WERI-Rb-1 (cell line): ENCODE measurements around the gene TLCD4.

Source experiments
- DNase-seq: peaks from one replicate; pipeline ENCODE4 v3.0.0-alpha.2; 2020
- H3K27ac ChIP-seq: fragments of 250-450 bp; sonication (Bioruptor Pico); 2 replicates; pipeline ENCODE4 v1.5.1; 2020; ENCODE audit warnings: mild to moderate bottlenecking, moderate library complexity
- H3K27me3 ChIP-seq: fragments of 250-450 bp; sonication (Bioruptor Pico); 2 replicates; pipeline ENCODE4 v1.5.1; 2021; ENCODE audit warnings: mild to moderate bottlenecking, low read depth, moderate library complexity; ENCODE audit not compliant: insufficient read depth, severe bottlenecking
- H3K36me3 ChIP-seq: fragments of 250-450 bp; sonication (Bioruptor Pico); 2 replicates; pipeline ENCODE4 v1.5.1; 2020; ENCODE audit warnings: mild to moderate bottlenecking, moderate library complexity
- H3K4me3 ChIP-seq: 2 replicates; pipeline ENCODE4 v1.5.1; 2011; ENCODE audit warnings: low read depth, mild to moderate bottlenecking, control low read depth, low read length
- H3K9me3 ChIP-seq: fragments of 250-450 bp; sonication (Bioruptor Pico); 2 replicates; pipeline ENCODE4 v1.5.1; 2021; ENCODE audit warnings: mild to moderate bottlenecking, moderate library complexity; ENCODE audit not compliant: severe bottlenecking
- TF ChIP-seq, protein P1 (sequence below): IDR thresholded peaks from 2 replicates; pipeline ENCODE4 v1.5.1; 2011; ENCODE audit warnings: low read depth, mild to moderate bottlenecking, control low read depth, inconsistent platforms, low read length

TLCD4 gene

DNA sequence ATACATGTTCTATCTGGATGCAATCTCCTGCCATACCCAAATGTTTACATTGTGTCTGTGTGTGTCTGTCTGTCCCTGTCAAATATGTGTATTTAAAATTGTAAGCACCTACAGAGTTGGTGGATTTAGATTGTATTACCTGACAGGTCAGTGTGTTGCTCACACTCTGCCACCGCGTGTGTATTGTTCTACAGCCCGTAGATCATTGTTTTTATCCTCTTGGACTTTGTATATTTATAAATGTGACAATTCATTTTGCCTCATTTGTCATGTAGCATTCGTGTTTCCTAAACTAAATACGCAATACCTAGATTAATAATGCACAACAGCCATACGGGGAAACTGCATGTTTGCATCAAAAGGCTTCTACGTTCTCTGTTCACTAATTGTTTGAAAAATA is 45.0 kb upstream of the TLCD4 start:
- peak overlapping the region; percentile 93 for H3K4me3 ChIP-seq
- TF ChIP-seq, protein P1, sequence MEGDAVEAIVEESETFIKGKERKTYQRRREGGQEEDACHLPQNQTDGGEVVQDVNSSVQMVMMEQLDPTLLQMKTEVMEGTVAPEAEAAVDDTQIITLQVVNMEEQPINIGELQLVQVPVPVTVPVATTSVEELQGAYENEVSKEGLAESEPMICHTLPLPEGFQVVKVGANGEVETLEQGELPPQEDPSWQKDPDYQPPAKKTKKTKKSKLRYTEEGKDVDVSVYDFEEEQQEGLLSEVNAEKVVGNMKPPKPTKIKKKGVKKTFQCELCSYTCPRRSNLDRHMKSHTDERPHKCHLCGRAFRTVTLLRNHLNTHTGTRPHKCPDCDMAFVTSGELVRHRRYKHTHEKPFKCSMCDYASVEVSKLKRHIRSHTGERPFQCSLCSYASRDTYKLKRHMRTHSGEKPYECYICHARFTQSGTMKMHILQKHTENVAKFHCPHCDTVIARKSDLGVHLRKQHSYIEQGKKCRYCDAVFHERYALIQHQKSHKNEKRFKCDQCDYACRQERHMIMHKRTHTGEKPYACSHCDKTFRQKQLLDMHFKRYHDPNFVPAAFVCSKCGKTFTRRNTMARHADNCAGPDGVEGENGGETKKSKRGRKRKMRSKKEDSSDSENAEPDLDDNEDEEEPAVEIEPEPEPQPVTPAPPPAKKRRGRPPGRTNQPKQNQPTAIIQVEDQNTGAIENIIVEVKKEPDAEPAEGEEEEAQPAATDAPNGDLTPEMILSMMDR = no peak
- peaks cover 2% of the 10 kb centered on the region for H3K36me3 ChIP-seq
- no peak for DNase-seq
- no peaks in the 10 kb centered on the region for H3K27me3 ChIP-seq
- H3K27ac ChIP-seq = peak overlapping the region; percentile 95
- H3K9me3 ChIP-seq = no peaks in the 10 kb centered on the region

DNA sequence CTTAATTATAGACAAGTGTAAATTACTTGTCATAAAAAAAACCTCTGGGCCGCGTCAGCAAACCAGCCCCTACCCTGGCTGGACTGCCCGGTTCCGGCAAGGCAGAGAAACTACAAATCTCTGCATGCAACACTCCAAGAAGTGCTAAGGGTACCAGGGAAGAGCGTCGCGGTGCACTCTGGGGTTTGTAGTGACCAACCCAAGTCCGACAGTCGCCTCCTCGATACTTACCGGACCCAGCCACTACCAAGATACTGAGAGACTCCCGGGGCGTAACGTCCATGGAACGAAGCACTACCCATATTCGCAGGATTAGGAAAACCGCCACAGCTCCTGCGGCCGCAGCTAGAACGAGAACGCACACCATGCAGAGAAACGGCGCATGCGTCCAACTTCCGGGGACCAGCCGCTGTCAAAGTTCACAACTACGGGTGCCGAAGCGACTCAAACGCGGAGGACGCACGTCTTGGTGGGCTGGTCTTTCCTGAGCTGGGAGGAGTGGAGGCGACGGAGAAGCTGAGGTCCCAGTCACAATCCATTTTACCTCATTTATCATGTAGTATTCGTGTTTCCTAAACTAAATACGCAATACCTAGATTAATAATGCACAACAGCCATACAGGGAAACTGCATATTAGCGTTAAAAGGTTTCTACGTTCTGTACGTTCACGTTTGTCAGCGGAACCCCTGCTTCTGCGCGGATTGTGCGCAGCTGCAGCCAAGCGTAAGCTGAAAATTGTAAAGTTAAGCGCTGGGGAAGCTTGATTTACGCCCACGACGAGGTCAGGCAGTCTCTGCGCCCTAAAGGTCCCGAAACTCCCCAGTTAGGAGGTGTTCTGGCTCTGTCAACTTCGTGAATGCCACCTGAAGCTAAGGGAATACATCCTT is 44.4 kb upstream of the TLCD4 start, which contains the start of gene ALG14:
TSS of gene ALG14 (minus strand) at position 420 of the 888 bp plus-strand sequence. CDS start at position 367, 53 bp downstream.
- no peaks in the 10 kb centered on the region for H3K9me3 ChIP-seq
- DNase-seq = peak; percentile 94
- no peaks in the 10 kb centered on the region for H3K27me3 ChIP-seq
- TF ChIP-seq, protein P1 = no peak
- H3K36me3 ChIP-seq = peaks cover 2% of the 10 kb centered on the region
- peak within 1 kb of the TSS; percentile 93 for H3K4me3 ChIP-seq
- H3K27ac ChIP-seq = peak within 1 kb of the TSS; percentile 95

DNA sequence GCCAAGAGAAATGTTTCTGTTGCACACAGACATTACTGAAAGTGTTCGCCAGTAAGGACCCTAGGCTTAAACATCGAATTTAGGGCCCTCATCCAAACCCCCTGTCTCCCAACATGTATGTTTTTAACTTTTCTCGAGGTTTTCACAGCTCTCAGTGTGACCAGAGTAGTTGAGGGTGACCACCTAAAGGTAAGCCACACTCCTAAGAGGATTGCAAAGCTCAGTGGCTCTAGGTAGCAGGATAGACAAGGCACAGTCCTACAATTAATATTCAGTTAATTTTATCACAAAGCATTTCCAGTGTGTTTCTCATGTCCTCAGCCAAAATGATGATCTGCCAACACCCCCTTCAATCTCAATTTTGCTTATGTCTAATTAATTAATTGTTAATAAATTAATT is 43.7 kb upstream of the TLCD4 start:
- no peak for DNase-seq
- peaks cover 2% of the 10 kb centered on the region for H3K36me3 ChIP-seq
- TF ChIP-seq, protein P1 = no peak
- H3K9me3 ChIP-seq = no peaks in the 10 kb centered on the region
- H3K4me3 ChIP-seq = peak overlapping the region; percentile 93
- peak overlapping the region; percentile 95 for H3K27ac ChIP-seq
- no peaks in the 10 kb centered on the region for H3K27me3 ChIP-seq

DNA sequence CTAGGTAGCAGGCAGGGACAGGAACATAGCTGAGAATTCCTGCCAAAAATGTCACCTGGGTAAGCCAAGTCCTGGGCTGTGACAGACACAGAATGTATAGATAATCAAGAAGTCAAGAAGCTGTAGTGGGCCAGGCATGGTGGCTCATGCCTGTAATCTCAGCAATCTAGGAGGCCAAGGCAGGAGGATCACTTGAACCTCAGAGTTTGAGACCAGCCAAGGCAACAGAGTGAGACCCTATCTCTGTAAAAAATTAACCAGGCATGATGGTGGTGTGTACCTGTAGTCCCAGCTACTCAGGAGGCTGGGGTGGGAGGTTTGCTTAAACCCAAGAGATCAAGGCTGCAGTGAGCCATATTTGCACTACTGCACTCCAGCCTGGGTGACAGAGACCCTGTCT is 41.1 kb upstream of the TLCD4 start:
- Histone ChIP-seq H3K27me3 (no peaks in the 10 kb centered on the region), H3K4me3 (no peak overlapping the region), H3K27ac (no peak overlapping the region), H3K36me3 (peaks cover under 1% of the 10 kb centered on the region), H3K9me3 (no peaks in the 10 kb centered on the region)
- no peak for DNase-seq
- TF ChIP-seq, protein P1 = no peak

DNA sequence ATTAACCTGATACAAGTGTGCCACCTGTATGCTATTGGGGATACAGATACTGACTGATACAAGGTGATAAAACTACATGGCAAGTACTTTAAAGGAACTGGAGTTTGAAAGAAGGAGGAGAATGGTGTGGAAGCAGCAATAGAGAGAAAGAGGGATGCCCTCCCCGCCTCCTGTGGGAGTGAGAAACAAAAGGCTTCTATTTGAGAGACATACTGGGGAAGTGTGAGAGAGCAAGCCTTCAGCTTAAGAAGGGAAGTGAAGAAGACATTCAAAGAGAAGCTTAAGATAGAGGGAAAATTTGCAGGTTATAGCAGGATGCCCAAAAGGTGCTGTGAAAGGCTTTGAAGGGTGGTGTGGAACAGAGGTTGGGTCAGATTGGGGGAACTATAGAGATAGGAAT is 36.7 kb upstream of the TLCD4 start:
- H3K36me3 ChIP-seq = no peaks in the 10 kb centered on the region
- no peaks in the 10 kb centered on the region for H3K9me3 ChIP-seq
- H3K27ac ChIP-seq = no peak overlapping the region
- TF ChIP-seq, protein P1 = no peak
- no peak overlapping the region for H3K4me3 ChIP-seq
- no peak for DNase-seq
- H3K27me3 ChIP-seq = no peaks in the 10 kb centered on the region
